ENCODE data around the gene GABRG3.
A peak's percentile ranks its signal among the peaks of the same experiment; 100 is the strongest.

The GABRG3 gene

GRCh38 chr15:27054426-27054825 lies 83.4 kb downstream of the GABRG3 start:
- no peak overlapping the region for H3K9ac ChIP-seq
- no peak for TF ChIP-seq CTCF (conservative IDR thresholded peaks at IDR 0.05; ENCODE audit: low read depth, low read length)
- H2AFZ ChIP-seq (ENCODE audit: low read depth) = no peak overlapping the region
- no peak overlapping the region for H3K4me3 ChIP-seq (IDR thresholded peaks at IDR 0.05; ENCODE audit: insufficient read depth, low read depth, low read length)
- no peaks in the 10 kb centered on the region for H3K27me3 ChIP-seq (ENCODE audit: insufficient read depth, low read depth)
- no peak overlapping the region for H3K4me2 ChIP-seq
- H3K4me1 ChIP-seq (ENCODE audit: low read depth, poor library complexity, severe bottlenecking) = no peaks in the 10 kb centered on the region
- no peak overlapping the region for H3K27ac ChIP-seq
- H3K79me2 ChIP-seq (ENCODE audit: insufficient read depth, low read depth) = no peaks in the 10 kb centered on the region
- no peaks in the 10 kb centered on the region for H3K36me3 ChIP-seq (ENCODE audit: insufficient read depth)
- no peaks in the 10 kb centered on the region for H4K20me1 ChIP-seq (ENCODE audit: insufficient read depth)

- H3K9ac ChIP-seq = no peak overlapping the region
- no peaks in the 10 kb centered on the region for H3K79me2 ChIP-seq (ENCODE audit: insufficient read depth, low read depth)
- H3K4me2 ChIP-seq = no peak overlapping the region
- TF ChIP-seq CTCF (conservative IDR thresholded peaks at IDR 0.05; ENCODE audit: low read depth, low read length) = no peak
- H3K36me3 ChIP-seq (ENCODE audit: insufficient read depth) = no peaks in the 10 kb centered on the region
- H3K4me1 ChIP-seq (ENCODE audit: low read depth, poor library complexity, severe bottlenecking) = no peaks in the 10 kb centered on the region
- no peak overlapping the region for H2AFZ ChIP-seq (ENCODE audit: low read depth)
- H3K27ac ChIP-seq = no peak overlapping the region
- H3K27me3 ChIP-seq (ENCODE audit: insufficient read depth, low read depth) = no peaks in the 10 kb centered on the region
- H4K20me1 ChIP-seq (ENCODE audit: insufficient read depth) = no peaks in the 10 kb centered on the region
- no peak overlapping the region for H3K4me3 ChIP-seq (IDR thresholded peaks at IDR 0.05; ENCODE audit: insufficient read depth, low read depth, low read length)
Observed at GRCh38 chr15:27057904-27058645, 87.1 kb downstream of the GABRG3 start.

- Histone ChIP-seq H3K9ac (no peak overlapping the region), H3K27ac (no peak overlapping the region), H3K4me3 (IDR thresholded peaks at IDR 0.05; ENCODE audit: insufficient read depth, low read depth, low read length) (no peak overlapping the region), H3K36me3 (ENCODE audit: insufficient read depth) (no peaks in the 10 kb centered on the region), H3K4me1 (ENCODE audit: low read depth, poor library complexity, severe bottlenecking) (no peaks in the 10 kb centered on the region), H3K4me2 (no peak overlapping the region), H3K27me3 (ENCODE audit: insufficient read depth, low read depth) (no peaks in the 10 kb centered on the region), H4K20me1 (ENCODE audit: insufficient read depth) (no peaks in the 10 kb centered on the region), H2AFZ (ENCODE audit: low read depth) (no peak overlapping the region), H3K79me2 (ENCODE audit: insufficient read depth, low read depth) (no peaks in the 10 kb centered on the region)
- TF ChIP-seq CTCF (conservative IDR thresholded peaks at IDR 0.05; ENCODE audit: low read depth, low read length) = no peak
Observed at GRCh38 chr15:27058939-27059338, 88.0 kb downstream of the GABRG3 start.

- no peak overlapping the region for H2AFZ ChIP-seq (ENCODE audit: low read depth)
- no peak overlapping the region for H3K4me2 ChIP-seq
- no peak overlapping the region for H3K4me3 ChIP-seq (IDR thresholded peaks at IDR 0.05; ENCODE audit: insufficient read depth, low read depth, low read length)
- peak; percentile 74 for TF ChIP-seq CTCF (conservative IDR thresholded peaks at IDR 0.05; ENCODE audit: low read depth, low read length)
- H3K36me3 ChIP-seq (ENCODE audit: insufficient read depth) = no peaks in the 10 kb centered on the region
- H3K79me2 ChIP-seq (ENCODE audit: insufficient read depth, low read depth) = no peaks in the 10 kb centered on the region
- no peak overlapping the region for H3K27ac ChIP-seq
- H3K27me3 ChIP-seq (ENCODE audit: insufficient read depth, low read depth) = no peaks in the 10 kb centered on the region
- H3K9ac ChIP-seq = no peak overlapping the region
- no peaks in the 10 kb centered on the region for H4K20me1 ChIP-seq (ENCODE audit: insufficient read depth)
- H3K4me1 ChIP-seq (ENCODE audit: low read depth, poor library complexity, severe bottlenecking) = no peaks in the 10 kb centered on the region
Observed at GRCh38 chr15:27059610-27060202, 88.7 kb downstream of the GABRG3 start.

All from KMS-11 (cell line).